Calu3 (cell line): Measurements from ENCODE around the gene PKP1. TPM values are rescaled to one million over a fixed set of nuclear protein-coding genes. Genes with fewer than 3 reads are reported as not detected.

Experiments used
- BruUV-seq: library from RNA; stranded (reverse); fragments of 400-500 nt; replicated peaks from 2 replicates; lab custom pipeline; 2021; lab: Mats Ljungman, UMichigan
- CTCF ChIA-PET: fragments of 300-600 bp; sonication (Branson Sonifier 250); formaldehyde crosslinking; loops from one replicate; lab custom pipeline; 2022; ENCODE audit warnings: antibody characterized with exemption; lab: Charles Lee
- DNase-seq: peaks from one replicate; pipeline ENCODE4 v3.0.0; 2022
- H3K27ac Mint-ChIP-seq: one replicate; pipeline ENCODE4 v1.8.0; 2022; ENCODE audit warnings: mixed read lengths; ENCODE audit not compliant: unreplicated experiment
- H3K27me3 Mint-ChIP-seq: one replicate; pipeline ENCODE4 v1.8.0; 2022; ENCODE audit warnings: mixed read lengths; ENCODE audit not compliant: unreplicated experiment
- H3K36me3 Mint-ChIP-seq: one replicate; pipeline ENCODE4 v1.8.0; 2022; ENCODE audit warnings: mild to moderate bottlenecking, moderate library complexity, mixed read lengths; ENCODE audit not compliant: insufficient read depth, unreplicated experiment
- H3K4me1 Mint-ChIP-seq: one replicate; pipeline ENCODE4 v1.8.0; 2022; ENCODE audit warnings: mild to moderate bottlenecking, low read depth, mixed read lengths; ENCODE audit not compliant: unreplicated experiment
- H3K4me3 Mint-ChIP-seq: one replicate; pipeline ENCODE4 v1.8.0; 2022; ENCODE audit warnings: mild to moderate bottlenecking, low read depth, moderate library complexity, mixed read lengths; ENCODE audit not compliant: unreplicated experiment
- H3K9me3 Mint-ChIP-seq: one replicate; pipeline ENCODE4 v1.8.0; 2022; ENCODE audit warnings: low read depth, mixed read lengths; ENCODE audit not compliant: unreplicated experiment
- CTCF ChIP-seq: fragments of 200-600 bp; IDR thresholded peaks from one replicate; pipeline ENCODE4 v1.8.0; 2022; ENCODE audit warnings: antibody characterized with exemption; ENCODE audit not compliant: unreplicated experiment
- intact Hi-C: fragments of 100-400 bp; cut with micrococcal nuclease; formaldehyde crosslinking; loops from one replicate; pipeline ENCODE4 v1.10.0; 2022; ENCODE audit not compliant: unreplicated experiment
- total RNA-seq: library from RNA; stranded (reverse); gene quantifications from 2 replicates; pipeline ENCODE4 v1.2.3, GENCODE V29; 2022

Gene PKP1
- total RNA-seq, 1 experiment from 2014 or later: 0.09 TPM

- CTCF ChIA-PET: no interaction called here
- H3K27ac Mint-ChIP-seq: no peak overlapping the region
- BruUV-seq: no TSS peak
- H3K27me3 Mint-ChIP-seq: peaks cover 52% of the 10 kb centered on the region
- no peaks in the 10 kb centered on the region for H3K9me3 Mint-ChIP-seq
- peaks cover 30% of the 10 kb centered on the region for H3K4me1 Mint-ChIP-seq
- DNase-seq: no peak
- H3K4me3 Mint-ChIP-seq: no peak overlapping the region
- no peaks in the 10 kb centered on the region for H3K36me3 Mint-ChIP-seq
- no peak for TF ChIP-seq CTCF
- intact Hi-C loops: no loop called here
Observed at GRCh38 chr1:201288007-201288406, 4.7 kb downstream of the PKP1 start.

- Mint-ChIP-seq H3K4me3 (no peak overlapping the region), H3K36me3 (no peaks in the 10 kb centered on the region), H3K27me3 (peaks cover 57% of the 10 kb centered on the region), H3K4me1 (peaks cover 25% of the 10 kb centered on the region), H3K27ac (no peak overlapping the region), H3K9me3 (no peaks in the 10 kb centered on the region)
- intact Hi-C loops: no loop called here
- no TSS peak for BruUV-seq
- TF ChIP-seq CTCF: no peak
- CTCF ChIA-PET: interaction anchor here (0.9 to 1.7 kb wide), 3 partner anchors 10 to 57 kb away, joined by 3 to 9 read pairs (median 7); no protein-coding TSS in a partner anchor
- DNase-seq: no peak
Observed at GRCh38 chr1:201288765-201289164, 5.5 kb downstream of the PKP1 start.

GRCh38 chr1:201290551-201290950 is 7.2 kb downstream of the PKP1 start:
- no peak for TF ChIP-seq CTCF
- Mint-ChIP-seq H3K27ac (no peak overlapping the region), H3K4me3 (no peak overlapping the region), H3K9me3 (no peaks in the 10 kb centered on the region), H3K27me3 (peaks cover 58% of the 10 kb centered on the region), H3K4me1 (peaks cover 23% of the 10 kb centered on the region), H3K36me3 (no peaks in the 10 kb centered on the region)
- BruUV-seq: no TSS peak
- CTCF ChIA-PET: interaction anchor here (0.6 to 1.5 kb wide), 6 partner anchors 7 to 115 kb away, joined by 4 to 10 read pairs (median 5); no protein-coding TSS in a partner anchor
- DNase-seq: no peak
- intact Hi-C loops: no loop called here

GRCh38 chr1:201291916-201292315 is 8.6 kb downstream of the PKP1 start:
- H3K27me3 Mint-ChIP-seq: peaks cover 45% of the 10 kb centered on the region
- H3K9me3 Mint-ChIP-seq: no peaks in the 10 kb centered on the region
- intact Hi-C loops: no loop called here
- H3K36me3 Mint-ChIP-seq: no peaks in the 10 kb centered on the region
- CTCF ChIA-PET: interaction anchor here (0.5 to 0.7 kb wide), 3 partner anchors 11 to 728 kb away, joined by 3 to 6 read pairs (median 3); no protein-coding TSS in a partner anchor
- TF ChIP-seq CTCF: no peak
- DNase-seq: no peak
- H3K4me1 Mint-ChIP-seq: peaks cover 24% of the 10 kb centered on the region
- no peak overlapping the region for H3K4me3 Mint-ChIP-seq
- BruUV-seq: no TSS peak
- no peak overlapping the region for H3K27ac Mint-ChIP-seq
